GM19372 (cell line): ENCODE measurements around the gene LRRC14B.
"Not testable (repeated sequence)": the region's sequence is repeated elsewhere in the genome, so short reads cannot be mapped to it uniquely, and the experiment has no call there.

Source experiments
- ATAC-seq: cut with Tn5 transposase; IDR thresholded peaks from one replicate; pipeline ENCODE4 v1.9.1; 2021; ENCODE audit warnings: mild to moderate bottlenecking, low read depth, moderate library complexity; ENCODE audit not compliant: unreplicated experiment

LRRC14B gene

DNA sequence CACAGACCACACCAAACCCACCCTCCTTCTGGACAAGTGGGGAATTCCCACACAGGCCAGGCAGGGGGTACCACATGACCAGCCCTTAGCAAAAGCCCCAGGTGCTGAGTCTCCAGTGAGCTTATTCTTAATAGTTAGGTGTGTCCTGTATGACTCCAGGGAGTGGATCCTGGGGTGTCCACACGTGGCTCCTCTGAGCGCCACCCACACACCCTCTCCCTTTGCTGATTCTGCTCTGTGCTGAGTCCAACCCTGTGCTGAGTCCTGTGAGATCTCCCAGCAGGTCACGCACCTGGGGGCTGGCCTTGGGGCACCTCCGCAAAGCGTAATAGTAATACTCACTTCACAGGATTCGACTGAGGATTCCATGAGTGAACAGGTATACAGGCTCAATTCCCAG, 12.7 kb downstream of the LRRC14B start:
- no peak for ATAC-seq

DNA sequence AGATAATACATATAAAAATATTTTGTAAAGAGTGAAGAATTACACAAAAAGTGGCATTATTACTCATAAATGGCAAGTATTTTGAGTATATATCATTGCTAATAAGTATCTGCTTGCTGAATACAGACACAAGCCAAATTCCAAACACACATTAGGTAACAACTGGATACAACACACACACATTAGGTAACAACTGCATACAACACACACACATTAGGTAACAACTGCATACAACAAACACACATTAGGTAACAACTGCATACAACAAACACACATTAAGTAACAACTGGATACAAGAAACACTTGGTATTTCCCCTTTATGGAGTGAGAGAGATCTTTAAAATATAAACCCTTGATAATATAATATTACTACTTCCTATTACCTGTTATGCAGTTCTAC, 13.2 kb downstream of the LRRC14B start:
- ATAC-seq: no peak

DNA sequence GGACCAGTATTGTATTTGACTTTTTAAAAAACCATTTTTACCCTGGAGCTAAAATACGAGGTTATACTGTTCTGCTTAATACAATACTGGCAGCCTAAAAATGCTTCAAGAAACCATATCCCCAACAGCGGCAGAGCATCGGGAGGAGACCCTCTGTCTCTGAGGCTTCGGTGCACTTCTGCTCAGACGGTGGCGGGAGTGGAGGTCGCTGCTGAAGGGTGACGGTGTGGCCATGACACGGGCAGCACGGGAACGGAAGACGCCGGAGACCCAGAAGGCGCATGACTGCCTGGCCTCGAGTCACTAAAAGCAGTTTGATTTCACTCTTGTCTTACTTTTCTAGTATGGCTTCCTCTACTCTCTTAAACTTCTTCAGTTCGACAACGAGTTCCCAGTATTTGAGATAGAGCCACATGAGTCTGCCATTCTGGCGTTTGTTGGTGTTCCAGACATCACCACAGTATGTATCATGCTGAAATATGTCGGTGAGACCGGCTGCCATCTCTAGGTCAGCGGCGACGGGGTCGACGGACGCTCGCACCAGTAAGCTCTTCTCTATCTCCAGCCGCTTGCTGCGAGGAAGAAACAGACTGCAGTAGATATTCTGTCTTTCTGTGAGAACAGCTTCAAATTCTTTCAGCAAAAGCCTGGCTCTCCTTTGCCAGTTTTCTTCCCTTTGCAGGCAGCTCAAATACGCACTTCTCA, 13.8 kb downstream of the LRRC14B start:
- no peak for ATAC-seq

DNA sequence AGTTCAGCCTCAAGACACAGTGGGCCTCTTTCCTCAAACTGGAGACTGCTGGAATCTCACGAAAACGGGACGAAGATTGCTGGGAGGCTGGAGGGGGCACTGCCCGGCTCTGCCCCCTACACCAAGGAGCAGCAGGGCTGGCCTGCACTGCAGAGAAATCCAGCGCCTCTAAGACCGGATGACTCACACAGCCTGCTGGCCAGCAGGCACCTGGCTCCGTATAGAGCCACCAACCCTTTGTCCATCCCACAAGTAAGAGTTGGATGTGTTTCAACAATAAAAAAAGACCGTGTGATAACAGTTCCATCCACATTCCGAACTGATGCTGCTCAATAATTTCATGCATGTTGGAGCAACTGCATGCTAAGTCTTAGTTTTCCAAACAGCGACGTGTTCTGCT, 15.1 kb downstream of the LRRC14B start:
- no peak for ATAC-seq

DNA sequence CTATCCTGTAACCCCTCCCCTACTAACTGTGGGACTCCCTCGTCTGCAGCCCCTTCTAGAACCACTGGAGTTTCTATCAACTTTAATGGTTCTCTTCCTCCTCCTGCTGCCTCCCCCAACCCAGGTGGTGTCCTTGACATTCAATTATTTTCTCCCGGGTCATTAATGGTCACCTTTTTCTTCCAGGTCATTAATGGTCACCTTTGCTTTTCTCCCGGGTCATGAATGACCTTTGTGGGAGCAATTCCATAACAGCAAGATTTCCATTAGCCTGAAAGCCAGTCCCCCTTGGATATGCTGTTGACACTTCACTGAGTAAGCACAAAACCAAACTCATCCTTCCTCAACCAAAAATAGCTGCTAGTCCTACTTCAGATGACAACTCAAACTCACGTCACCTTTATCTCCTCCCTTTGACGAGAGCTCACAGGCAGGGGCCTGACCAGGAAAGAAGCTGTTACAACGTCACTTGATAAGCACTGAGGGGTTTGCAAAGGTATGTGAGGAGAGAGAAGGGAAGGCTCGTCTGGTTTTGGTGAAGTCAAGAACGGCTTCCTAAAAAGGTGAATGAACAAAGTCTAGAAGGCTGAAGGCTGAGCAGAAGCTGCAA, 15.7 kb downstream of the LRRC14B start:
- no peak for ATAC-seq

DNA sequence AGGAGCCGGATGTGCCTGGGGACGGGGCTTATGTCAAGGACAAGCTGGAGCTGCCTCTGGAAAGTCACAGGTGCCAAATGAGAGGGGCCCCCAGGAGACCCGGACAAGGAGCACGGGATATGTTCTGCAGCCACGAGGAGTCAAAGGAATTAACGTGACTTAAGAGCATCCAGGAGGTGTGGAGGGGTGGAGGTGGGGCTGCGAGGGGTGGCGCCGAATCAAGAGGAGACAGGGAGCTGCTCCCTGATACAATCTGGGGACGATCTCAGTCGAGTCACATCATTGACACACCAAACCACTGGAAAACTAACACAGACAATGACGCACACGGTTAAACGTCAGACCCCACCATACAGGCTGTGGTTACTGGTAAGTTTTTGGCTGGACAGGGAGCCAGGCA, 16.3 kb downstream of the LRRC14B start:
- ATAC-seq: no peak

DNA sequence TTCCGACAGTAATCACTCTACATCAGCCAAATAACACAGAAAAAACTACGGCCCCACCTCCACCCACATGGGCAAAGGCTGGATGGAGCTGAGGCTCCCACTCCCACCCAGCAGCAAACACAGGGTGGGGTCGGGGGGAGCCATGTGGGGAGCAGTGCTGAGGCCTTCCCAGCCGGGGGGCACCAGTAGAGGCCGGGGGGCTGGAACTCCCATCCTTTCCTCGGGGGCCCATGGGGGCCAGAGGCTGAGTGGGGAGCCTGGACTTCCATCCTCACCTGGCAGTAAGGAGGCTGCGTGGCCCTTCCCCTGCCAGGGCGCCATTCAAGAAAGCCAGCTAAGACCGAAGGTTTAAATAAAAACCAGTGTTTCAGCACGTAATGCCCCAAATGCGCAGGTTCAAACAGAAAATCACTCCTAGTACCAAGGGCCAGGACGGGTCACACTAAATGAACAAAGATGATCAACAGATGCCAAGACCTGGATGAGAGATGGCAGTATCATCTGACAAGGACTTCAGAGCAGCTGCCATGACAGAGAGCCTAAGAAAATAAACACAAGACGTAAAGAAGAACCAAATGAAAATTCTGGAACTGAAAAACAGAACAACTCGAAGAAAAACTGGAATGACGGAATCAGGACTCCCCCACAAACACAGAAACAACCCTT, 17.3 kb downstream of the LRRC14B start:
- ATAC-seq: no peak

DNA sequence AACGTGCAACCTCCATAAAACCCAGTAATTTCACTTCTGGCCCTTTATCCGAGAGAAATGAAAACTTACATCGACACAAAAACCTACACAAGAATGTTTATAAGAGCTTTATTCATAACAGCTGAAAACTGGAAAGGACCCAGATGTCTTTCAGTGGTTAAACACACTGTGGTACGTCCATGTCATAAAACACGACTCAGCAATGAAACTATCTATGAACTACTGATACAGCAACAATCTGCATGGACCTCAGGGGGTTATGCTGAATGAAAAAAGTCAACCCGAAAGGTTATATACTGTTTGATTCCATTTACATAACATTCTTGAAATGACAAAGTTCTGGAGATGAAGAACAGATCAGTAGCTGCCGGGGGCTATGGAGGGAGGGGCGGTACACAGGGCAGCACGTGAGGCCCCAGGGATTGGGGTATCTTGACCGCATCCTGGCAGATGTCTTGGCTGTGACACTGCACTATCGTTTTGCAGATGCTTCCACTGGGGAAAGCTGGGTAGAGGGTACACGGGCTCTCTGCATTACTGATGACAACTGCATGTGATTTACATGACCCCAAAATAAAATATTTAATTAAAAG, 22.6 kb downstream of the LRRC14B start:
- no peak for ATAC-seq

DNA sequence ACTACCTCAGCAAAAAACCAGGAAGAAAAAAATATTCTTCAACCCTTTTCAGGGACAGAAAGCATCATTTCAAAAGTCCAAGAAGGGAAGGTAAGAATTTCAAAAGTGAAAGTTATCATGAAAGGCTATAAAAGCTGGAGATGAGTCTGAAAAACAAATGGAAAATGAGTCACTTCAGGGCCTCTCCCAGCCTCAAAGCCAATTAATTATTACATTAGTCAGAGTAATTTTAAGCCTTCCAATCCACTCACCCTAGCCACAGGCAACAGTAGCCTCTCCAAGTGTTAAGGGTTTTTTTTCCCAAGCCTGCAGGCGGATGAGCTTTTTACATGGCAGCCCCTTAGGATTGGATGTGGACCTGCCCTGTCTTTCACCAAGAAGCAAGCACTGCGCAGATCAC, 24.0 kb downstream of the LRRC14B start:
- ATAC-seq: not testable (repeated sequence)

DNA sequence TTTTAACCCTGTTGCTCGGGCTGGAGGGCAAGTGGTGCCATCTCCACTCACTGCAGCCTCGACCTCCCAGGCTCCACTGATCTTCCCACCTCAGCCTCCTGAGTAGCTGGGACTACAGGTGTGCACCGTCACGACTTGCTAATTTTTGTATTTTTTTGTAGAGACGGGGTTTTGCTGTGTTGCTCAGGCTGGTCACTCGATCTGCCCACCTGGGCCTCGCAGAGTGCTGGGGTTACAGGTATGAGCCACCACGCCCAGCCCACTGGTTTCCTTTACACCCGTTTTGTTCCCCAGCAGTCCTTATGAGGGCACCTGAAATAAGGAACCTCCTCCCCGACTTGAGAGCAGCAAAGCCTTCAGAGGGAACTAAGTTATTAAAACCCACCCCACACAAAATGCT, 24.8 kb downstream of the LRRC14B start:
- not testable (repeated sequence) for ATAC-seq

DNA sequence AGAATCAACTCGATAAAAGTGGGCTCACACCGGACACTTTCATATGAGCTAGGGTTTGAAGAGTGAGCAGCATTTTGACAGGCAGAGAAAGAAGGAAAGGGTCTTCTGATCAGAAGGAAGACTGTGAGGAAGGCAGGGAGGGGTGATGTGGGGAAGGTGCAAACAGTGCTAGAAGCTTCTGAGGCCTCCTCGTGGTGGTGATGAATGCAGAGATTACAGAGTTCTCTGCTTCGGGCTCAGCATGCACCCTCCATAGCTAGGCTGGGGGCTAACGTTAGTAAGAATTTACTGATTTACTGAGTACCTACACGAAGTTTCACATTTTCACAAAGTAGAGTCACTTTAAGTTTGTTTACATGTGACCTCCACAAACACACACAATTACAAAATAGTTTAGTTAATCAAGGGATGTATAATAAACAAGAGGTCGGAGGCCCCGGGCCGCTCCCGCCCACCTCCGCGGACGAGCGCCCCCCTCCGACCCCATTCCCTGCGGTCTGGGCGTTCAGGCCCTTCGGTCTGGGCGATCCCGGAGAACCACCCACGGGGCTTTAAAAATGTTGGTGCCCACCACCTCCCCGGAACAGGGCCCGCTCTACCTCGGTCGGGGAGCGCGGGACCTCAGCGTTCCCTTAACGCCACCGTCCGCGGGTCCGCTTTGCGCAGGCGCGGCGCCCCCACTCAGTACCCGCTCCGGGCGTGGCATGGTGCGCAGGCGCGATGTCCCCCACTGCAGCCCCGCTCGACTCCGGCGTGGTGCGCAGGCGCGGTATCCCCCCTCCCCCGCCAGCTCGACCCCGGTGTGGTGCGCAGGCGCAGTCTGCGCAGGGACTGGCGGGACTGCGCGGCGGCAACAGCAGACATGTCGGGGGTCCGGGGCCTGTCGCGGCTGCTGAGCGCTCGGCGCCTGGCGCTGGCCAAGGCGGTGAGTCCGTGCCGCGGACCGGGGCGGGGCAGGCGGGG, 26.5 kb downstream of the LRRC14B start, which contains the start of the genes CCDC127 and SDHA:
TSS of gene CCDC127 (minus strand) at position 660 of the 963 bp plus-strand sequence. CDS start 1,304 bp downstream, outside the sequence.
TSS of gene SDHA (plus strand) at position 827 of the 963 bp plus-strand sequence. CDS start at position 863, 36 bp downstream.
- peak; percentile 73 for ATAC-seq

DNA sequence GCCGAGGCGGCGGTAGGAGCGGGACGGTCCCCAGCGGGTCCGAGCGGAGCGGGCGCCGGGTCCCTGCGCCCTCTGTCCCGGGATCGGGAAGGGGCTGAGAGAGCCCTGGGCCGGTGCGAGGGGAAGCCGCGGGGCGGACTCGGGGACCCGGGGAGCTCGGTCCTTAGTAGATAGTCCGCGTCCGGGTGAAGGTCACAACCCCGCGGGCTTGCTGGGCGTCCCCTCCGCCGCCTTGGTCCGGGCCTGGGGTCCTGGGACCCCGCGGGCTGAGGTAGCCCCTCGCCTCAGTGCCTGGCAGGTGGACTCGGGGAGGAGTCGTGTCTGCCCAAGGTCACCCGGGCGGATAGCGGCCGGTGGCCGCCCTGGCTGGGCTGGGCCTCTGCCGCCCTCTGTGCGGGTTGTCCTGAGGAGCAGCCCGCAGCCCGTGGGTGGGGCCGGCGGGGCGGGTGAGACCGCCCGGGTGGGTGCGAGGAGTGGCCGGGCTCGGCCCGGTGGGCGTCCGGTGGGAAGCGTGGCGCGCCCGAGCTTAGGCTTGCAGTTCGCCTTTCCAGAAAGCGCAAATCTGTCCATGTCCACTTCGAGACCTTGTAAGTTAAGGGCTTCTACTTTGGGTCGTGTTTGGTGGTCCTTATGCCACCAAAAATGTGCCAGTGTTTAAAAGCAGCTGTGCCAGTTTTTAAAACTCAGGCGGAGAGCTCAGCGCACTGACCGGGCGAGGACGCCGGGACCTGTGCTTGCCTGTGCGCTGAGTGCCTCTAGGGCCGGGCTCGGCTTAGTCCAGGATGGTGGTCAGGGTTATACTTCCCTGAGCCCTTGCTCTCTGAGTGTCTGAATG, 27.4 kb downstream of the LRRC14B start:
- ATAC-seq: peak; percentile 33

DNA sequence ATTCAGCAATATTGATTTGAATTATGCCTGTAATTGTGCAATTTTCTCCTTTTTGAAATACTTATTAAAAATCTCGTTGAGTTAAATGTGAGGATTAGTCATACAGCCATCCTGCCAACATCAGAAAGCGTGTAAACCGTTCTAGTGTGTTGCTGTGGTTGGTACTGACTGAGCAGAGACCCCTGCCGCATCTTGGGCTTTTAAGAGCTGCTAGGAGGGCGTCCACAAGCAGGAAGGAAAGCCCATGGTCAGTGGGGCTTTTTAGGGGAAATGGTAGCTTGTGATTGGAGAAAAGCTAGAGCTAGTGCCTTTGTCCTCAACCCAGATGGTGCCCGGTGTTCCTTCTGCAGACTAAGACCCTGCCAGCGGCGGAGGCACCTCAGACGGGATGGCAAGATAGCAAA, 28.2 kb downstream of the LRRC14B start:
- no peak for ATAC-seq

DNA sequence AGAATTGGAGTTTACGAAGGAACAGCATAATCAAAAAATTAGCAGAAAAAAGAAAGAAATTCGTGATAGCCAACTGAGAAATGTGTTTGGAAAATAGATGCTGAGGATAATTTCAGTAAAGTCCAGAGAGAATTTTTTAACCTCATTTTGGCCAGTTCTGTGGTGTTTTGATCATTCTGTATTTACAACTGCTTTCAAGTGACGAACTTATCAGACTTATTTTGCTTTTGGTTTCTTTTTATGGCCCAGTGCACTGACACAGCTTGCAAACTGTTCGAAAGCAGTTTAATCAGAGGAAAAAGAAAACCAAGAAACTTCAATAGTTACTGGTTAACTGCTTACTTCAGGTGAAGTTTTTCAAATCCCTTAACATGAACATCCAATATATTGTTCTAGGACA, 28.7 kb downstream of the LRRC14B start:
- ATAC-seq: no peak

DNA sequence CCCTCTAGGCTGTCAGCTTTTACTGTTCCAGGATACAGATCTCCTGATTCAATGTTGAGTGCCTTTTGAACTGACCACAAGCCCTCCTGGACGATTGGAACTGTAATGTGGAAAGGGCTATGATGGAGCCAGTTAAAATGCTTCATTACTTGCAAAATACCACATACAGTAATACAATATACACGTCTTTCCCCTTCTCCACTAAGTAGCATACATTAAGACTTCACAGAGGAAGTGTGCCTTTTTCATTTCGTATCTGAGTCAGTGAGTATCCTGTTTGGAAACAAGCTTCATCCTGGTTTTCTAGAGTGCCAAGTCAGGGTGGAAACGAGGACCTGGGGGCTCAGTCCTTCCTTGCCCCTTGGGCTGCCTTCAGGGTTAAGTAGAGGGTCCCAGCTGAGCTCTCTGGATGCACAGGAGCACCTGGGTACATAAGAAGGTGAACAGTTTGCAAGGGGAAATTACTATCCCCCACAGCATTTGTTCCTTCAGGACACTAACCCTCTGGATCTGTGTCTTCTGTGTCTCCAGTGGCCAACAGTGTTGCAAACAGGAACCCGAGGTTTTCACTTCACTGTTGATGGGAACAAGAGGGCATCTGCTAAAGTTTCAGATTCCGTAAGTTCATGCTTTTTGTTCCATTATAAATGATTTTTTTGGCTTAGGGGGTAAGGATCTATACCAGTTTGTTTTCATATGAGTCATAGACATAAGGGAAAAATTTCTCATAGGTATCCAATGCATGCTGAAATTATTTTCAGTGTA, 31.8 kb downstream of the LRRC14B start:
- ATAC-seq: not testable (repeated sequence)

DNA sequence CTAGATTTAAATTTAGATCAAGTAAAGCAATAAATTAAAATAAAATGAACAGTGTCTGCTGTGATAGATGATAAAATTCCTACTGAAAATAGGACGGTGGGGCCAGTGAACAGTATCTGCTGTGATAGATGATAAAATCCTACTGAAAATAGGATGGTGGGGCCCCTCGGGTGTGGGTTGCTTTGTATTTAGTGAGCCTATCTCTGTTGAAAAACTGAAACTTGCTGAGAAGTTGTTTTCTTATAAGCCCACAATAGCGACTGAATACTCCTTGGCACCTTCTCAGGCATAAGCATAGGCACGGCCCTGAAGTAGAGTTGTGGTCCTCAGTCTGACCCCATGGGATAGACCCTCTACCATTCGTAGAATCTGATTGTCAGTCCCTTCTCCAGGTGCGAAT, 32.5 kb downstream of the LRRC14B start:
- no peak for ATAC-seq

DNA sequence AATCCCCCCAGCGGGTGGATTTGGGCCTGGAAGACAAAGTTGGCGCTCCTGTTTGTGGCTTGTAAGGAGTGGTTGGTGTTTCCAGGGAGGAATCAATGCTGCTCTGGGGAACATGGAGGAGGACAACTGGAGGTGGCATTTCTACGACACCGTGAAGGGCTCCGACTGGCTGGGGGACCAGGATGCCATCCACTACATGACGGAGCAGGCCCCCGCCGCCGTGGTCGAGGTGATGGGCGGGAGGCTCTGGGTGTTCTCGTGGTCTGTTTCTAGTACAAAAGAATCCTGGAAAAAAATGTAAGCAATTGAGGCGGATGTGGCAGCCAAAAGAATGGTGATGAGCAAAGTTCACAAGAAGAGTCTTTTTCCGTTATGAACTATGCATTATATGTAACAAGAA, 34.0 kb downstream of the LRRC14B start:
- ATAC-seq: no peak

DNA sequence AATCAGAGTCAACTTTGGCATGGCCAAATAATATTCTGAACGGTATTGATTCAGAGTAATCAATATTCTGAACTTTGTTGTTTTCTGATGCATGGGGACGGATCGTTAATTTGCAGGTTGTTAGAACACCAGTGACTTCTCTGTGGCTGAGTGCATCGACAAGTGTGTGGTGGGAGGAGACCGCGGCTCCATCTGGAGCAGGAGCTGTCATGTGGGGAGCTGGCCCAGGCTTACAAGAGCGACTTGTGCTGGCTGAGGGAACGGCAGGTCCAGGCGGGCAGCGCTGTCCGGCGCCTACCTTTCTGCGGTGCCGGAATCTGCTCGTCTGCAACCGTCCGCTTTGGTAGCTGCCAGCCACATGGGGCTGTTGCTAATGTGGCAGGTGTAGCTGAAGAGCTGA, 36.1 kb downstream of the LRRC14B start:
- ATAC-seq: not testable (repeated sequence)
